ENCODE data around the gene LRRC27. TPM values are rescaled to one million over a fixed set of nuclear protein-coding genes. Genes with fewer than 3 reads are reported as not detected.
"Not testable (repeated sequence)": the region's sequence is repeated elsewhere in the genome, so short reads cannot be mapped to it uniquely, and the experiment has no call there.

The LRRC27 gene
- polyA plus RNA-seq, 1 donor from 2014 or later = 14.5 TPM

DNA sequence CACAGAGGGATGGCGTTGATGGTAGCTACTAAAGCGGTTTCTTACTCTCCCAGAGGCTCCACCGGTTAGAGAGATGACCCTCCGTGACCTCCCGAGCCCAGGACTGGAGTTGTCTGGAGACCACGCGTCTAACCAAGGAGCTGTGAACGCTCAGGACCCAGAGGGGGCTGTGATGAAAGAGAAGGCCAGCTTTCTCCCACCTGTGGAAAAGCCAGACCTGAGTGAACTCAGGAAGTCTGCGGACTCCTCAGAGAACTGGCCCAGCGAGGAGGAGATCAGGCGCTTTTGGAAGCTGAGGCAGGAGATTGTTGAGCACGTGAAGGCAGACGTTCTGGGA is 15.9 kb downstream of the LRRC27 start:
- H3K4me1 Mint-ChIP-seq = peaks cover 0 to 10% (median 7%) of the 10 kb centered on the region in 3 donors
- no peak overlapping the region for H3K27ac Mint-ChIP-seq
- H3K27me3 Mint-ChIP-seq = no peaks in the 10 kb centered on the region
- H3K36me3 Mint-ChIP-seq = peaks cover 10% of the 10 kb centered on the region
- H3K4me3 Mint-ChIP-seq = no peak overlapping the region
- no peaks in the 10 kb centered on the region for H3K9me3 Mint-ChIP-seq

DNA sequence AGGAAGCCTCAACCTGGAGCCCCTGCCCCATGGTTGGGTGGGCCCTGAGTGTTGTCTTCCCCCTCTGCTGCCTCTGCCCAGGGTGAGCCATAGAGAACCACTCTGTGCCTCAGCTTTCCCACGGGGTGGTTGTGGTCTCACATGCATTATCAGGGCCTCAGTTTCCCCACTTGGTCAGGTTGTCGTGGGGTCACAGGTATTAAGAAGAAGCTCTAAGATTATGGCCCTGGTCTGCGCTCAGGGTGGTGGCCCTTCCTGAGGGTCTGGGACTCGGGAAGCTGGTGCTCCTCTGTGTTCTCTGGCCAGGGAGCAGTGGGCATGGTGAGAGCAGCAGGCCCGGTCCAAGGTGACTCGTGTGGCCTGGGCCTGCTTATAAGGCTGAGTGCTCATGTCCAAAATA is 17.8 kb downstream of the LRRC27 start:
- Mint-ChIP-seq H3K9me3 (no peaks in the 10 kb centered on the region), H3K4me1 (peaks cover 0 to 10% (median 7%) of the 10 kb centered on the region in 3 donors), H3K36me3 (peaks cover 6% of the 10 kb centered on the region), H3K27me3 (no peaks in the 10 kb centered on the region), H3K27ac (no peak overlapping the region), H3K4me3 (no peak overlapping the region)

DNA sequence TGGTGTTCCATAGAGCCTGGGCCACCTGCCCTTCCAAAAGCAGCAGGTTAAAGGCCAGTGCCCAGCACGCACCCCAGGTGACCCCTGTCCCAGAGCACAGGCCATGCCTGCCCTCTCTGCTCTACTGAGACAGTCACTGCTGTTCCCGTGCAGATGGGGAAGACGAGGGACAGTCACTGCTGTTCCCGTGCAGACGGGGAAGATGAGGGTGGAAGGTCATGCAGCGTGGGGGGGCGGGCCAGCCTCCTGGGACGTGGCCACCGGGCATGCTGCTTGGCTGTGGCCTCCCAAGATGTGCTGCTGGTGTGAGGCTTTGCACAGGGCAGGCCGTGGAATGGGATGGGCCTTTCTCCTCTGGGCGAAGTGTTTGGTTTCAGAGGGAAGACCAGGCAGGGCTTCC is 18.4 kb downstream of the LRRC27 start:
- no peak overlapping the region for H3K4me3 Mint-ChIP-seq
- no peaks in the 10 kb centered on the region for H3K9me3 Mint-ChIP-seq
- H3K36me3 Mint-ChIP-seq = peaks cover 6% of the 10 kb centered on the region
- H3K27me3 Mint-ChIP-seq = no peaks in the 10 kb centered on the region
- H3K4me1 Mint-ChIP-seq = peaks cover 0 to 10% (median 7%) of the 10 kb centered on the region in 3 donors
- no peak overlapping the region for H3K27ac Mint-ChIP-seq

DNA sequence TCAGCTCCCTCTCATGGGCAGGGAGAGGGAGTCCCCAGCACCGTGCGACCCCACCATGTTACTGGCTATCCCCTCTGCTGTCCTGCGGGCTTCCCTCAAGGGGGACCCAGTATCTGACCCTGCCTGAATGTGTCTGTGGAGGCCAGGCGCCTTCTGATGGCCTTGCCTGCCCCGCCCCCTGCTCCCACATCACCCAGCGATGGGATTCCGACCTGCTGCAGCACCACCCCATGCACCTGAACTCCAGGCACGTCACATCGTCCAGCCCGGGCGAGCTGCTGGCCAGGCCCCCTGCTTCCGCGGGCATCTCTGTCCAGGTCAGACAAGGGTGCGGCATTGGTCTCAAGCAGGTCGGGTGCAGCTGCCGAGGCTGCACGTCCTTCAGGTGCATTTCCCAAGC is 19.0 kb downstream of the LRRC27 start:
- Mint-ChIP-seq H3K36me3 (peaks cover 6% of the 10 kb centered on the region), H3K27me3 (no peaks in the 10 kb centered on the region), H3K27ac (no peak overlapping the region), H3K9me3 (no peaks in the 10 kb centered on the region), H3K4me3 (no peak overlapping the region), H3K4me1 (peaks cover 0 to 10% (median 7%) of the 10 kb centered on the region in 3 donors)

DNA sequence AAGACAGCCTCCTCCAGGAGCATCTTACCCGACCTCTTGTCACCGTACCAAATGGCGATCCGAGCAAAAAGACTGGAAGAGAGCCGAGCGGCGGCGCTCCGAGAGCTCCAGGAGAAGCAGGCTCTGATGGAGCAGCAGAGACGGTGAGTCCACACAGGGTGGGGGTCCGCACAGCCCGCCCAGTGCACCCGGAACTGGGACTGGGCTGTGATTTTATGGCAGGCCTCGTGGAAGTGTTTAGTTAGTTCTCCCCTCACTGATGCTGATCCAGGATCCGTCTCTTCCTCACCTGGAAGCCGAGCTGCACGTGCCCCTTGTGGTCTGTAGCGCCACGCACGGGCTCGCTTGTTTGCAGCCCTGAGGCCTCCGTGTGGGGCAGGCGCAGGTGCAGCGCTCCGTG is 19.6 kb downstream of the LRRC27 start:
- H3K9me3 Mint-ChIP-seq = no peaks in the 10 kb centered on the region
- H3K4me3 Mint-ChIP-seq = no peak overlapping the region
- peaks cover 0 to 10% (median 7%) of the 10 kb centered on the region in 3 donors for H3K4me1 Mint-ChIP-seq
- no peak overlapping the region for H3K27ac Mint-ChIP-seq
- no peaks in the 10 kb centered on the region for H3K27me3 Mint-ChIP-seq
- peaks cover 6% of the 10 kb centered on the region for H3K36me3 Mint-ChIP-seq

DNA sequence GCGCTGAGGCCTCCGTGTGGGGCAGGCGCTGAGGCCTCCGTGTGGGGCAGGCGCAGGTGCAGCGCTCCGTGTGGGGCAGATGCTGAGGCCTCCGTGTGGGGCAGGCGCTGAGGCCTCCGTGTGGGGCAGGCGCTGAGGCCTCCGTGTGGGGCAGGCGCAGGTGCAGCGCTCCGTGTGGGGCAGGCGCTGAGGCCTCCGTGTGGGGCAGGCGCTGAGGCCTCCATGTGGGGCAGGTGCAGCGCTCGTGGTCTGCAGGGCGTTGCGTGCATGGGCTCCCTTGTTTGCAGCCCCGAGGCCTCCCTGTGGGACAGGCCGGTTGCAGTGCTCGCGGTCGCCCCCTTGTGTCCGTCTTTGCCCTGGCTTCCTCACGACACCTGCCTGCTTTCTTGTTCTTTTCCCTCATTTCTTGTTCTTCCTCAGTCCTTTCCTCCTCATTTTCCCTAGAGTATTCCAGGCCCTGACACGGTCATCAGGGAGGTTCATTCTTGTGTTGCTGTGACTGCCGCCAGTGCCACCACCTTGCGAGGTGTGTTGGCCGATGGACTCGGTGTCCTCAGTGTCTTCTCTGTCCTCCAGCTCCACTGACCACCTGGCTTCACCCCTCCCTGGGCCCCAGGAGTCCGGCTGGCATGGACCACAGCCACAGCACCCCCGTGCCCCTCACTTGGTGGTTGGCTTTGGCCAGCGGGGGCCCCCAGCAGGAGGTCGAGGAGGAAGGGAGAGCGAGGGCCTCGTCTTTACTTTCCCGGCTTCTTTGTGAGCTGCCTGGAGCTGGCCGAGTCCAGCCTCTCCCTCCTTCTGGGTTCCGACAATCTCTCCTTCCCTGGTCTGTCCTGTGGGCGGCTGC is 20.7 kb downstream of the LRRC27 start:
- H3K4me1 Mint-ChIP-seq, H3K9me3 Mint-ChIP-seq, H3K4me3 Mint-ChIP-seq, H3K27ac Mint-ChIP-seq, H3K27me3 Mint-ChIP-seq, H3K36me3 Mint-ChIP-seq: not testable (repeated sequence)

DNA sequence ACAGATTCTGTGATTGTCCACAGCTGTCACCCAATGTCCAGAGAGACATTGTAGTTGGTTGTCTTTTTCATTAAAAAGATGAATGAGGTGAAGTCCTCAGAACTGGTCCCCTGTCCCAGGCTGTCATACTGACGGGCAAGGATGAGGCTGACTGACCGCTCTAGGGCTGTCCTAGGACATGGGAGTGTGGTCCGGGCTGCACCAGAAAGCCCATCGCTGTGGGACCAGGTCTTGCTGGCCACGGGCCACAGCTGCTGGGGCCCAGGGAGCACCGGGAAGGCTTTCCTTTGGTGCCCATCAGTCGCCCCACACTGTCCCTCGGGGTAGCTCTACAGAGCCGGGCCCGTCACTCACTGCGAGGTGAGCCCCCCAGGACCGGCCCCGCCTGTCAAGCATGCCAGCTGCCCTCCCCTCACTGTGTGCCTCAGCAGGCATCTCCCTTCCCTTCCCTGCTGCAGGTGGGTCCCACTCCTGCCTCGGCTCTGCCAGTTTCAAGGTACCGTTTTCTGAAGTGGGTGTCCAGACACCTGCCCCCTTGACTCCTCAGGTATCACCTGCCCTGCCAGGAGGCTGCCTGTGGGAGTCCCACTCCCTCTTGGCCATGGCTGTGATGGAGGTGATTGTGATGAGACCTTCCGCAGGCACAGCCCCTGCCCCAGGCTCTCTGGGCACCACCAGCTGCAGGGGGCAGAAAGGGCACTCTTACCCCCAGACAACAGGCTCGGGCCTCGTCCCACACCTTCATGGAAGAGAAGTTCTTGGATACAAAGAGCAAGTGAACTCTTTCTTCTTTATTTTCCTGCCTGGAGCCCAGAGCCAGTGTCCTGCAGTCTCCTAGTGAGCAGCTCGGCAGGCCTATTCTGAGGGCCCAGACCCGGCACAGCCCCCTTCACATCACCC is 21.7 kb downstream of the LRRC27 start:
- H3K27ac Mint-ChIP-seq = no peak overlapping the region
- peaks cover 2% of the 10 kb centered on the region for H3K36me3 Mint-ChIP-seq
- peak overlapping the region in 1 of 4 donors; percentile 17 for H3K4me3 Mint-ChIP-seq
- peaks cover 0 to 3% (median 2%) of the 10 kb centered on the region in 3 donors for H3K4me1 Mint-ChIP-seq
- H3K27me3 Mint-ChIP-seq = no peaks in the 10 kb centered on the region
- H3K9me3 Mint-ChIP-seq = no peaks in the 10 kb centered on the region

DNA sequence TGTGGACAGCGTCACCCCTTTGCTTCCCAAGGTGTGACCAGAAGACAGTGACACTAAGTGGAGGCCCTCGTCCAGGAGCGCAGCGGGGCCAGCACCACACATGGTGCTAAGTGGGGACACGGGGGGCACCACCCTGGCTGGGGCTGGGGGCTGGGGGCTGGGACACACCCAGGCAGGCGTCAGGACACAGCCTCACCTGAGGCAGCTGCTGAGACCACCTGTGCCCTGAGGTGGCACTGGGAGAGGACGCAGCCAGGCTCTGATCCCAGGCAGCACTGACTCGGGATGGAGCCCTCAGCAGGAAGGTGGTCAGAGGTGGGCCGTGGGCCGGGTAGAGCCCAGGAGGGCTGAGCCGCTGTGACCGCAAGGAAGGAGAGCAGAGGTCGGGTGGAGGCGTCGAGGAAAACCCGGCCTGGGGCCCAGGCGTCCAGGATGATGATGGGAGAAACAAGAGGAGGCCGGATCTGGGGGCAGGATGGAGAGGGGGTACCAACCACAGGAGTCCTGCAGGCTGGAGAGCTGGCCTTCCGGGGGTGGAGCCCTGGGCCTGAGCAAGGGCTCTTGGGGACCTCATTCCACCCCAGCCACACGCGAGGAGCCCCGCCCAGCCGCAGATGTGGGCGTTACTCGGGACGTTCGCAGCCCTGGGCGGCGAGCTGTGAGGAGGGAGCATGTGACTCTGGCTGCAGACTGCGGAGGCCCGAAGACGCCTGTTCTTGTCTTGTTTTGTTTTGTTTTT is 22.5 kb downstream of the LRRC27 start:
- Mint-ChIP-seq H3K36me3 (peaks cover 2% of the 10 kb centered on the region), H3K27ac (no peak overlapping the region), H3K4me3 (peak overlapping the region in 1 of 4 donors; percentile 27), H3K9me3 (no peaks in the 10 kb centered on the region), H3K27me3 (no peaks in the 10 kb centered on the region), H3K4me1 (peaks cover 0 to 3% (median 2%) of the 10 kb centered on the region in 3 donors)

DNA sequence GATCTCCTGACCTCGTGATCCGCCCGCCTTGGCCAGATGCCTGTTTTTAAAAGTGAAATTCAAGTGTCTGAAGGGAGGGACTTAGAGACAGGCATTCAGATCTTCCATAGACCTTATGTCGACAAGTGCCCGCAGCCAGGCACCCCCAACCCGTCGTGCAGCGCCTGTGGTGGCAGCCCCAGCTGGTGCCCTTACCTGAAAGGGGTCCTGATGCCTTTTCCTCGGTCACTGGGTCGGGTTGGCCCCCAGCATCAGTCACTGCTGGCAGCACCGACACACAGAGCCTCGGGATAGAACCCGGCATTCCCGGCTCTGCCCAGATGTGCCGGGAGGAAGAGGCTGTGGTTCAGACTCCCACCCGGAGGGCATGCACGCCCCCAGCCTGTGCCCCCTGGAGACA is 23.3 kb downstream of the LRRC27 start:
- H3K27ac Mint-ChIP-seq = no peak overlapping the region
- H3K4me1 Mint-ChIP-seq = peaks cover 0 to 3% (median 2%) of the 10 kb centered on the region in 3 donors
- no peaks in the 10 kb centered on the region for H3K27me3 Mint-ChIP-seq
- H3K36me3 Mint-ChIP-seq = peaks cover 2% of the 10 kb centered on the region
- no peak overlapping the region for H3K4me3 Mint-ChIP-seq
- H3K9me3 Mint-ChIP-seq = no peaks in the 10 kb centered on the region

DNA sequence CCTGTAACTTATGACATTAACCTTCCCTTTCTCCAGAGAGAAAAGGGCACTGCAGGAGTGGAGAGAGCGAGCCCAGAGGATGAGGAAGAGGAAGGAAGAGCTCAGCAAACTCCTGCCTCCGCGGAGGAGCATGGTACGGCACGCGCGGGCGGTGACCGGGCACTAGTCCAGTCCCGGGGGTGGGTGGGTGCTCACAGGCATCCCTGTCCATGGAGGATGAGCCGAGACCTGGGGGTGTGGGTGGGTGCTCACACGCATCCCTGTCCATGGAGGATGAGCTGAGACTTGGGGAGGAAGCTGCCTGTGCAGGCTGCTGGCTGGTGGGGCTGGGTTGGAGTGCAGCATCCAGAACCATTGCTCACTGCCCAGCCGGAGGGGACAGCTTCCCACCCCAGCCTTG is 23.8 kb downstream of the LRRC27 start:
- no peaks in the 10 kb centered on the region for H3K27me3 Mint-ChIP-seq
- no peak overlapping the region for H3K27ac Mint-ChIP-seq
- no peak overlapping the region for H3K4me3 Mint-ChIP-seq
- H3K9me3 Mint-ChIP-seq = no peaks in the 10 kb centered on the region
- peaks cover 2% of the 10 kb centered on the region for H3K36me3 Mint-ChIP-seq
- peaks cover 0 to 3% (median 2%) of the 10 kb centered on the region in 3 donors for H3K4me1 Mint-ChIP-seq

DNA sequence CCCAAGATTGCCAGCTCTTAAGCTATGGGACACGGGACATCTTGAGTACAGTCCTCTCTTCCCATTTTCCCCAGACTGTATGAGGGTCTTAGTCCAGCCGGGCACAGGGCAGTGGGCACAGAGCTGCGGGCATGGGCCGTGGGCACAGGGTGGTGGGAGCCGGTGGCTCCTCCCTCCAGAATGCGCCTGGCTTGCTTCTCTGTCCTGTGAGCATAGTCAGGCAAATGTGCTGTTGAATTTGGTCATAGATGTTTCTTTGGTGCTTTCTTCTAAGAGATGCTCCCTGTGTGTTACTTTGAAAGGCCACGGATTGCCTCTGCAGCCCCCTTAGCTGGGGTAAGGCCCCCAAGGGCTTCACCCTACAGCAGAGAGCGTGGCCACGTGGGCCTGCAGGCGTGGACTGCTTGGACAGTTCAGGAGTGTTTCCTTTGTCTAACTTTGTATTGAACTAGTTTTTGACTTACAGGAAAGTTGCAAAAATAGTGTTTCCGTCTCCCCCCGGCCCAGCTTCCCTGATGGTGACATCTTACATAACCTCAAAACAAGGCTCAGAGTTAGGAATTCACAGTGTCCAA is 24.7 kb downstream of the LRRC27 start:
- no peak overlapping the region for H3K4me3 Mint-ChIP-seq
- H3K4me1 Mint-ChIP-seq = peaks cover 0 to 3% (median 2%) of the 10 kb centered on the region in 3 donors
- H3K27me3 Mint-ChIP-seq = no peaks in the 10 kb centered on the region
- H3K27ac Mint-ChIP-seq = no peak overlapping the region
- no peaks in the 10 kb centered on the region for H3K9me3 Mint-ChIP-seq
- peaks cover 2% of the 10 kb centered on the region for H3K36me3 Mint-ChIP-seq

DNA sequence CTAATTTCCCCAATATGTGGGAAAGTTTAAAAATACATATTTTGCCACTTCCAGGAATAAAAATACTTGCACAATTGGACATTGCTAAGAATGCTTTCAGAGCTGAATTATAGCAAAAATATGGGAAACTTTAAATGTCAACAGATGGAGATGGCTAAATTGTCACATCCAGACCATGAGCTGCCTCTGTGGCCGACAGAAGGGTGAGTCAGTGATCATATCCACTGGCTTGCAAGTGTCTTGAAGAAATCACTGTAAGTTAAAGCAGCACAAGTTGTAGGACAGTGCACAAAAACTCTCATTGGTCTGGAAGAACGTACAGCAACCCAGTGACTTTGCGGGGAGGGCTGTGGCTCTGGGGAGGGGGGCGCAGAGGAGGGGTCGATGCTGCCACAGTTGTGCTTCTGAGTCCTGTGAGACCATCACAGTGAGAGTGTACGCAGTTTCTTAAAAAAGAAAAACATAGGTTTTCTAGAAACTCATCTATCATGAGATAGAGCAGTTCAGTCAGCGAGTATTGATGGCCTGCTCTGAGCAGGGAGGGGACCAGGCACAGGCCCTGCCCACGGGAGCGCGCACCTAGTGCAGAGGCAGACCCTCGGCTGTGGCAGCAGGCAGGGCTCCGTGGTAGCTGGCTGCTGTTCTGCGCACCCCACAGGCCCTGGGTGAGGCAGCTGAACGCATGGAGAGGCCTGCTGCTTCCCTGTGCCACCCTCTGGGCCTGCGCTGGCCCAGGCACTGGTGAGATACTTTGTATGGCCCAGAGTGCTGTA is 25.5 kb downstream of the LRRC27 start:
- no peak overlapping the region for H3K4me3 Mint-ChIP-seq
- peaks cover 2% of the 10 kb centered on the region for H3K36me3 Mint-ChIP-seq
- no peaks in the 10 kb centered on the region for H3K9me3 Mint-ChIP-seq
- H3K4me1 Mint-ChIP-seq = peaks cover 0 to 3% (median 2%) of the 10 kb centered on the region in 3 donors
- H3K27me3 Mint-ChIP-seq = no peaks in the 10 kb centered on the region
- H3K27ac Mint-ChIP-seq = no peak overlapping the region

DNA sequence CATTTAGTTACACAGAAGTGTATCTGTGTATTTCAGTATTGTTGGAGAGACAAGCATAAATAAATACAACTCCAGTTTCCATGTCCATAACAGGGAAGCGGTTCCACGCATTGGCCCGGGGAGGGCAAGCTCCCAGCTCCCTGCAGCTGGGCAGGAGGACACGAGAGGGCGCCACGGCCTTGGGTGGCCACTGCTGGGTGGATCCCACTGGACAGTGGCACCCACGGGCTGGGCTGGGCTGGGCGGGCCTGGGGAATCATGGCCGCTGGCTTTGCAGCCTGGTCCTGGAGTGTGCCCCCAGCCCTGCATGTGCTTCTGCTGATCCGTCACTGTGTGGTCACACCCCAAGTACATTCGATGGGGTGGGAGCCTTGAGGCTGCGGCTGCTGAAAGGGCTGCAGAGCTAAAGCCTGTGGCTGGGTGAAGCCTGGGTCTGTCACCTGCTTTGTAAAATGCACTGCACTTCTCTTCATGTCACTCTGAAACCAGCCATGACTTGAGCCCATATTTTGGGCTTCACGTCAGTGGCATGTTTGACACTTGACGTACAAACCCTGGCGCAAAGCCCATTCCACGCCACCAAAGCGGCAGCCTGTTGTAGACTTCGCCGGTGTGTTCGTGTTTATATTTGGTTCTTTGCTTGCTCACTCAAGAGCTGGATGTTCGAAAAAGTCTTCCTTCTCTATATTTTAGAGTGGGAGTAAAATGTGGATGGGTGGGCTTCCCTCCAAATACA is 27.5 kb downstream of the LRRC27 start:
- Mint-ChIP-seq H3K27me3 (no peaks in the 10 kb centered on the region), H3K4me3 (no peak overlapping the region), H3K27ac (no peak overlapping the region), H3K36me3 (no peaks in the 10 kb centered on the region), H3K4me1 (no peaks in the 10 kb centered on the region), H3K9me3 (no peaks in the 10 kb centered on the region)

All from IgD-negative memory B cell (primary cell).